ENCODE results near the gene PTPRN2.

PTPRN2 gene

GRCh38 chr7:157821959-157822687 lies 765.5 kb downstream of the PTPRN2 start:
- no peak for DNase-seq (ENCODE audit: low spot score)

GRCh38 chr7:157820796-157821195 lies 766.8 kb downstream of the PTPRN2 start:
- no peak for TF ChIP-seq CTCF (IDR thresholded peaks at IDR 0.05; ENCODE audit: extremely low read depth, insufficient read depth, missing control alignments)
- in situ Hi-C loops (cut with MboI; ENCODE audit: low pct_unique_long_range_greater_than_20kb, low sequenced_read_pairs, unreplicated experiment), result no loop called here
- DNase-seq (ENCODE audit: low spot score), result no peak

More at GRCh38 chr7:157821959-157822687, 765.5 kb downstream of the PTPRN2 start:
- TF ChIP-seq CTCF (IDR thresholded peaks at IDR 0.05; ENCODE audit: extremely low read depth, insufficient read depth, missing control alignments), result no peak
- in situ Hi-C loops (cut with MboI; ENCODE audit: low pct_unique_long_range_greater_than_20kb, low sequenced_read_pairs, unreplicated experiment), result no loop called here

- TF ChIP-seq CTCF (IDR thresholded peaks at IDR 0.05; ENCODE audit: extremely low read depth, insufficient read depth, missing control alignments), result no peak
- in situ Hi-C loops (cut with MboI; ENCODE audit: low pct_unique_long_range_greater_than_20kb, low sequenced_read_pairs, unreplicated experiment), result no loop called here
- no peak for DNase-seq (ENCODE audit: low spot score)
Measured at GRCh38 chr7:157819455-157819807, 768.2 kb downstream of the PTPRN2 start.

GRCh38 chr7:157818701-157819454 lies 768.7 kb downstream of the PTPRN2 start:
- in situ Hi-C loops (cut with MboI; ENCODE audit: low pct_unique_long_range_greater_than_20kb, low sequenced_read_pairs, unreplicated experiment), result no loop called here
- no peak for DNase-seq (ENCODE audit: low spot score)
- TF ChIP-seq CTCF (IDR thresholded peaks at IDR 0.05; ENCODE audit: extremely low read depth, insufficient read depth, missing control alignments), result no peak

- no peak for TF ChIP-seq CTCF (IDR thresholded peaks at IDR 0.05; ENCODE audit: extremely low read depth, insufficient read depth, missing control alignments)
- no peak for DNase-seq (ENCODE audit: low spot score)
- in situ Hi-C loops (cut with MboI; ENCODE audit: low pct_unique_long_range_greater_than_20kb, low sequenced_read_pairs, unreplicated experiment), result no loop called here
Measured at GRCh38 chr7:157817944-157818700, 769.5 kb downstream of the PTPRN2 start.

- DNase-seq (ENCODE audit: low spot score), result no peak
- in situ Hi-C loops (cut with MboI; ENCODE audit: low pct_unique_long_range_greater_than_20kb, low sequenced_read_pairs, unreplicated experiment), result no loop called here
- no peak for TF ChIP-seq CTCF (IDR thresholded peaks at IDR 0.05; ENCODE audit: extremely low read depth, insufficient read depth, missing control alignments)
Measured at GRCh38 chr7:157817433-157817832, 770.2 kb downstream of the PTPRN2 start.
